Measurements from ENCODE around the gene PES1. TPM values are rescaled to one million over a fixed set of nuclear protein-coding genes. Genes with fewer than 3 reads are reported as not detected.
"Not testable (repeated sequence)": the region's sequence is repeated elsewhere in the genome, so short reads cannot be mapped to it uniquely, and the experiment has no call there.

Gene PES1
- total RNA-seq, 8 experiments from 2014 or later: 78.6 to 142 (median 105) TPM

DNA sequence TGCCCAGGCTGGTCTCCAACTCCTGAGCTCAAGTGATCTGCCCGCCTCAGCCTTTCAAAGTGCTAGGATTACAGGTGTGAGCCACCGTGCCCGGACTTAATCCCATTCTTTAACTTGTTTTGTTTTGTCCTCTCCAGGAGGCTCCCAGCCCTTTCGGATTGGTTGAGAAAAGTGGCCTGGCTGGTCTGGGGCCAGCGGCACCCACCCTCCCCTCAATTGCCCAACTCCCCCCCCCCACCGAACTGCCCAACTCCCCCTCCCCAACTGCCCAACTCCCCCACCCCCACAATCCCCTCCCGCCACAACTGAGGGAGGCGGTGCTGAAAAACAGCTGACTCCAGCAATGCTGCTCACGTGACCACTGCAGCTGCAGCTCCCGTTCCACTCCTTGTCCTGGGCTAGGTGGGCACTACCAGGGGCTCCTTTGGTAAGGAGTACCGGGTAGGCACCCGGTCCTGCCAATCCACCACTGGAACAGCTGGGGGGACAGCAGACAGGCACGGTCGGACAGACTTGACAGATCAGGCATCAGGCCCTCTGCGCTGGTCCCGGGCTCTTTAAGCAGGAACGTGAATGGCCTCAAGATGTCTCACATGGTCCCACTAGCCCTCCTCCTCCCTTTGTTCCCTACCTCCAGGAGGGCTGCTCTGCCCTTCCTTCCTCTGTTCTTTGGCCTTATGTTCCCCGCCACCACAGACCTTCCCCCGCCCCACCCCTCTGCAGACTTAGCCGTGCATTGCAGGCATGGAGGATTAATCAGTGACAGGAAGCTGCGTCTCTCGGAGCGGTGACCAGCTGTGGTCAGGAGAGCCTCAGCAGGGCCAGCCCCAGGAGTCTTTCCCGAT lies 15.0 kb upstream of the PES1 start, which contains the start of gene TCN2:
Gene TCN2 (plus strand): TSS at position 720 of the 845 bp plus-strand sequence. CDS start 158 bp downstream, outside the sequence.
- in situ Hi-C loops (cut with MboI; ENCODE audit: low pct_unique_long_range_greater_than_20kb in 2 of 9, low sequenced_read_pairs in 9 of 9, unreplicated experiment in 9 of 9): no loop called here

GRCh38 chr22:30605449-30606110 lies 13.9 kb upstream of the PES1 start:
- ATAC-seq (replicated peaks in 6 of 8): peak in 2 of 8 experiments; percentile 2 to 20
- H3K4me1 ChIP-seq (replicated peaks in 1 of 2): peaks cover 24 to 26% of the 10 kb centered on the region in 2 donors
- no peak overlapping the region for H3K4me3 ChIP-seq
- 0 to 93% (median 54%) methylated on average over 1 to 9 of the region's 9 CpGs; no CpG with 5 or more reads in 2 of the 10 experiments for WGBS, 10 experiments
- H3K27ac ChIP-seq: no peak overlapping the region
- in situ Hi-C loops (cut with MboI; ENCODE audit: low pct_unique_long_range_greater_than_20kb in 2 of 9, low sequenced_read_pairs in 9 of 9, unreplicated experiment in 9 of 9): no loop called here

More for the DNA sequence above, 15.0 kb upstream of the PES1 start, which contains the start of gene TCN2:
- WGBS, 10 experiments: 0 to 6% methylated on average over 2 to 3 of the region's 24 CpGs; no CpG with 5 or more reads in 8 of the 10 experiments
- H3K4me3 ChIP-seq: peak within 1 kb of the TSS; percentile 44 to 81 (median 50)
- H3K4me1 ChIP-seq (replicated peaks in 1 of 2): peaks cover 24 to 26% of the 10 kb centered on the region in 2 donors
- peak within 1 kb of the TSS; percentile 67 to 87 for H3K27ac ChIP-seq
- peak; percentile 59 to 90 (median 82) for ATAC-seq (replicated peaks in 6 of 8)

GRCh38 chr22:30604723-30605122 lies 13.0 kb upstream of the PES1 start:
- no peak overlapping the region for H3K4me3 ChIP-seq
- in situ Hi-C loops (cut with MboI; ENCODE audit: low pct_unique_long_range_greater_than_20kb in 2 of 9, low sequenced_read_pairs in 9 of 9, unreplicated experiment in 9 of 9): no loop called here
- WGBS, 10 experiments: 75 to 100% (median 100%) methylated on average over 1 to 2 of the region's 2 CpGs; no CpG with 5 or more reads in 4 of the 10 experiments
- peaks cover 24 to 26% of the 10 kb centered on the region in 2 donors for H3K4me1 ChIP-seq (replicated peaks in 1 of 2)
- no peak for ATAC-seq (replicated peaks in 6 of 8)
- no peak overlapping the region for H3K27ac ChIP-seq

GRCh38 chr22:30603801-30604200 lies 12.1 kb upstream of the PES1 start:
- H3K27ac ChIP-seq: no peak overlapping the region
- ATAC-seq (replicated peaks in 6 of 8): no peak
- H3K4me3 ChIP-seq: no peak overlapping the region
- in situ Hi-C loops (cut with MboI; ENCODE audit: low pct_unique_long_range_greater_than_20kb in 2 of 9, low sequenced_read_pairs in 9 of 9, unreplicated experiment in 9 of 9): no loop called here
- peaks cover 17% of the 10 kb centered on the region in 2 donors for H3K4me1 ChIP-seq (replicated peaks in 1 of 2)
- WGBS, 10 experiments: 20 to 92% (median 70%) methylated on average over 1 to 3 of the region's 3 CpGs; no CpG with 5 or more reads in 3 of the 10 experiments

DNA sequence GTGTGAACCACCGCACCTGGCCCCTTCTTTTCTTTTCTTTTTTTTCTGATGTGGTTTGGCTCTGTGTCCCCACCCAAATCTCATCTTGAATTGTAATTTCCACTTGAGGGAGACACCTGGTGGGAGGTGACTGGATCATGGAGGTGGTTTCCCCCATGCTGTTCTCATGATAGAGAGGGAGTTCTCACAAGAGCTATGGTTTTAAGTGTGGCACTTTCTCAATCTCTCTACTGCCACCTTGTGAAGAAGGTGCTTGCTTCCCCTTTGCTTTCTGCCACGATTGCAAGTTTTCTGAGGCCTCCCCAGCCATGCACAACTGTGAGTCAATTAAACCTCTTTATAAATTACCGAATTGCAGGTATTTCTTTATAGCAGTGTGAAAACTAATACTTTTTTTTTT lies 10.3 kb upstream of the PES1 start:
- Histone ChIP-seq H3K4me1 (replicated peaks in 1 of 2) (peaks cover 0 to 4% of the 10 kb centered on the region in 2 donors), H3K4me3 (no peak overlapping the region), H3K27ac (no peak overlapping the region)
- peak in 1 of 8 experiments; percentile 30 for ATAC-seq (replicated peaks in 6 of 8)
- 0 to 83% (median 30%) methylated on average over 1 to 3 of the region's 3 CpGs; no CpG with 5 or more reads in 1 of the 10 experiments for WGBS, 10 experiments
- in situ Hi-C loops (cut with MboI; ENCODE audit: low pct_unique_long_range_greater_than_20kb in 2 of 9, low sequenced_read_pairs in 9 of 9, unreplicated experiment in 9 of 9): no loop called here

DNA sequence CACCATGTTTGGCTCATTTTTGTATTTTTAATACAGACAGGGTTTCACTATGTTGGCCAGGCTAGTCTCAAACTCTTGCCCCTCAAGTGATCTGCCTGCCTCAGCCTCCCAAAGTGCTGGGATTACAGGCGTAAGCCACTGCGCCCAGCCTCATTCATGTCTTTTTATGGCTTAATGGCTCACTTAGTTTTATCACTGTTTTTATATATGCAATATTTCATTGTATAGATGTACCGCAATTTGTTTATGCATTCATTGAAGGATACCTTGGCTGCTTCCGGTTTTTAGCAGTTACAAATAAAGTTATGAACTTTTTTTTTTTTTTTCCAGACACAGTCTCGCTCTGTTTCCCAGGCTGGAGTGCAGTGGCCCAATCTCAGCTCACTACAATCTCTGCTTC lies 9.8 kb upstream of the PES1 start:
- H3K27ac ChIP-seq: no peak overlapping the region
- no peak overlapping the region for H3K4me3 ChIP-seq
- WGBS, 10 experiments: 27 to 100% (median 89%) methylated on average over 1 to 5 of the region's 5 CpGs
- peaks cover 0 to 4% of the 10 kb centered on the region in 2 donors for H3K4me1 ChIP-seq (replicated peaks in 1 of 2)
- in situ Hi-C loops (cut with MboI; ENCODE audit: low pct_unique_long_range_greater_than_20kb in 2 of 9, low sequenced_read_pairs in 9 of 9, unreplicated experiment in 9 of 9): no loop called here
- no peak for ATAC-seq (replicated peaks in 6 of 8)

- H3K4me3 ChIP-seq: no peak overlapping the region
- 0 to 75% (median 26%) methylated on average over 1 to 2 of the region's 3 CpGs; no CpG with 5 or more reads in 2 of the 10 experiments for WGBS, 10 experiments
- H3K4me1 ChIP-seq (replicated peaks in 1 of 2): no peaks in the 10 kb centered on the region
- no peak overlapping the region for H3K27ac ChIP-seq
- in situ Hi-C loops (cut with MboI; ENCODE audit: low pct_unique_long_range_greater_than_20kb in 2 of 9, low sequenced_read_pairs in 9 of 9, unreplicated experiment in 9 of 9): no loop called here
- ATAC-seq (replicated peaks in 6 of 8): peak in 2 of 8 experiments; percentile 9 to 19
Observed at GRCh38 chr22:30600921-30601320, 9.2 kb upstream of the PES1 start.

- H3K27ac ChIP-seq: no peak overlapping the region
- WGBS, 10 experiments: 57 to 100% (median 90%) methylated on average over 2 to 3 of the region's 3 CpGs; no CpG with 5 or more reads in 2 of the 10 experiments
- H3K4me1 ChIP-seq (replicated peaks in 1 of 2): no peaks in the 10 kb centered on the region
- no peak for ATAC-seq (replicated peaks in 6 of 8)
- in situ Hi-C loops (cut with MboI; ENCODE audit: low pct_unique_long_range_greater_than_20kb in 2 of 9, low sequenced_read_pairs in 9 of 9, unreplicated experiment in 9 of 9): no loop called here
- H3K4me3 ChIP-seq: no peak overlapping the region
Observed at GRCh38 chr22:30598986-30599385, 7.3 kb upstream of the PES1 start.

DNA sequence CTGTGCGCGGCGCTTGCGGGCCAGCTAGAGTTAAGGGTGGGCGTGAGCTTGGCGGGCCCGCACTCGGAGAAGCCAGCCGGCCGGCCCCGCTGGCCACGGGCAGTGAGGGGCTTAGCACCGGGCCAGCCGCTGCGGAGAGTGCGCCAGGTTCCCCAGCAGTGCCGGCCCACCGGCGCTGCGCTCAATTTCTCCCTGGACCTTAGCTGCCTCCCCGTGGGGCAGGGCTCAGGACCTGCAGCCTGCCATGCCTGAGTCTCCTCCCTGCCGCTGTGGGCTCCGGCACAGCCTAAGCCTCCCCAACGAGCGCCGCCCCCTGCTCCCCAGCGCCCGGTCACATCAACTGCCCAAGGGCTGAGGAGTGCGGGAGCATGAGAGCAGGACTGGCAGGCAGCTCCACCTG lies 5.2 kb upstream of the PES1 start:
- 85 to 93% methylated on average over 3 to 8 of the region's 29 CpGs; no CpG with 5 or more reads in 8 of the 10 experiments for WGBS, 10 experiments
- in situ Hi-C loops (cut with MboI; ENCODE audit: low pct_unique_long_range_greater_than_20kb in 2 of 9, low sequenced_read_pairs in 9 of 9, unreplicated experiment in 9 of 9): no loop called here
- H3K4me1 ChIP-seq (replicated peaks in 1 of 2): no peaks in the 10 kb centered on the region
- ATAC-seq (replicated peaks in 6 of 8): no peak
- H3K4me3 ChIP-seq: no peak overlapping the region
- no peak overlapping the region for H3K27ac ChIP-seq

GRCh38 chr22:30596199-30596598 lies 4.5 kb upstream of the PES1 start:
- Histone ChIP-seq H3K27ac (no peak overlapping the region), H3K4me1 (replicated peaks in 1 of 2) (no peaks in the 10 kb centered on the region), H3K4me3 (no peak overlapping the region)
- no peak for ATAC-seq (replicated peaks in 6 of 8)
- WGBS, 10 experiments: 8 to 80% (median 70%) methylated on average over 2 of the region's 2 CpGs; no CpG with 5 or more reads in 5 of the 10 experiments
- in situ Hi-C loops (cut with MboI; ENCODE audit: low pct_unique_long_range_greater_than_20kb in 2 of 9, low sequenced_read_pairs in 9 of 9, unreplicated experiment in 9 of 9): no loop called here

GRCh38 chr22:30592360-30592713 lies 627 bp upstream of the PES1 start:
- 0 to 93% (median 46%) methylated on average over 2 to 14 of the region's 18 CpGs; no CpG with 5 or more reads in 3 of the 10 experiments for WGBS, 10 experiments
- H3K27ac ChIP-seq; in situ Hi-C loops (cut with MboI; ENCODE audit: low pct_unique_long_range_greater_than_20kb in 2 of 9, low sequenced_read_pairs in 9 of 9, unreplicated experiment in 9 of 9); H3K4me1 ChIP-seq (replicated peaks in 1 of 2): not testable (repeated sequence)
- H3K4me3 ChIP-seq: peak overlapping the region; percentile 4 to 75 (median 17)
- peak in 1 of 8 experiments; percentile 10 for ATAC-seq (replicated peaks in 6 of 8)

DNA sequence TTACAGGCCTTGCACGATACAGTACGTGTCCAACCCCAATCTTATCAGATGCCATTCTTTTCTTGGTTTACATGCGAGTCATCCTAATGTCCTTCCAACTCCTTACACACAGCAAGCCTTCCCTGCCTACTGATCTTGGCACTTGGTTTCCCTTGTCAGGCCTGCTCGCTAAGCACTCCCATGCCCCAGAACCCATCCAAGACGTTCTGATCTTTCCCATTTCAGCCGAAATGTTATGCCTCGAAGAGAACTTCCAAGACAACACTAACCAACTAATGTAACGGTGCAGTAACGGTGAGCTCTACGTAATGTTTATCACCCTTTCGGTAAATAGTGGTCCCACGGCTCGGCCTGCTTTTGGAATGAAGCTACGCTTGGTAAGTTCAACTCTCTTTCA lies 521 bp downstream of the PES1 start:
- Histone ChIP-seq H3K4me3 (peak overlapping the region; percentile 59 to 85 (median 75)), H3K4me1 (replicated peaks in 1 of 2) (peaks cover 6 to 7% of the 10 kb centered on the region in 2 donors), H3K27ac (peak overlapping the region; percentile 97 to 98)
- 0 to 11% (median 0%) methylated on average over 1 to 13 of the region's 14 CpGs; no CpG with 5 or more reads in 1 of the 10 experiments for WGBS, 10 experiments
- ATAC-seq (replicated peaks in 6 of 8): peak in 2 of 8 experiments; percentile 2 to 8
- in situ Hi-C loops (cut with MboI; ENCODE audit: low pct_unique_long_range_greater_than_20kb in 2 of 9, low sequenced_read_pairs in 9 of 9, unreplicated experiment in 9 of 9): no loop called here

DNA sequence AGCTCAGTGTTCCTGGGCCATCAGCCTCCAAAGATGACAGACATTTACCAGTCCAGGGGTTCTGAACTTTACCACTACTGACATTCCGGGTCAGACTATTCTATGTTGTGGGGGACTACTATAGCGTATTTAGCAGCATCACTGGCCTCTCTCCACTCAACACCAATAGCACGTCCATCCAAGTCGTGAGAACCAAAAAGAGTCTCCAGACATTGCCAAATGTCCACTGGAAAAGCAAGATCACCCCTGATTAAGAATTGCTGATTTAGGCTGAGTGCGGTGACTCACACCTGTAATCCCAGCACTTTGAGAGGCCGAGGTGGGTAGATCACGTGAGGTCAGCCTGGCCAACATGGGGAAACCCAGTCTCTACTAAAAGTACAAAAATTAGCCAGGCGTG lies 5.3 kb downstream of the PES1 start:
- in situ Hi-C loops (cut with MboI; ENCODE audit: low pct_unique_long_range_greater_than_20kb in 2 of 9, low sequenced_read_pairs in 9 of 9, unreplicated experiment in 9 of 9): no loop called here
- Histone ChIP-seq H3K27ac (no peak overlapping the region), H3K4me1 (replicated peaks in 1 of 2) (peaks cover 6 to 7% of the 10 kb centered on the region in 2 donors), H3K4me3 (no peak overlapping the region)
- 80 to 100% (median 94%) methylated on average over 2 to 5 of the region's 8 CpGs; no CpG with 5 or more reads in 5 of the 10 experiments for WGBS, 10 experiments
- no peak for ATAC-seq (replicated peaks in 6 of 8)
